Right atrium auricular region (tissue), 2 donors: Measurements from ENCODE around the gene RAPGEF2. TPM values are rescaled to one million over a fixed set of nuclear protein-coding genes. Genes with fewer than 3 reads are reported as not detected.
"Not testable (repeated sequence)": the region's sequence is repeated elsewhere in the genome, so short reads cannot be mapped to it uniquely, and the experiment has no call there.

ENCODE experiments used
- DNase-seq: peaks from one replicate; pipeline ENCODE4 v3.0.0-alpha.2; 2019; ENCODE audit warnings: low spot score
- H3K27ac ChIP-seq, 2 donors: fragments of 200-600 bp; sonication (generic); 1 replicate in 1 of 2; 2 replicates in 1 of 2; pipeline ENCODE4 v1.5.1; 2016 to 2019
- H3K27me3 ChIP-seq, 2 donors: fragments of 200-600 bp; sonication (generic); one replicate each; pipeline versions ENCODE4 v1.5.1 to v1.6.0; 2017 to 2019
- H3K36me3 ChIP-seq: fragments of 200-600 bp; sonication (generic); one replicate; pipeline ENCODE4 v1.5.1; 2016
- H3K4me1 ChIP-seq, 2 donors: fragments of 200-600 bp; sonication (generic); one replicate each; pipeline versions ENCODE4 v1.5.1 to v1.6.0; 2017 to 2019
- H3K4me3 ChIP-seq, 2 donors: fragments of 200-600 bp; sonication (generic); 1 replicate in 1 of 2; 2 replicates in 1 of 2; pipeline ENCODE4 v1.5.1; 2017 to 2019; ENCODE audit warnings: mild to moderate bottlenecking in 1 of 2, moderate library complexity in 1 of 2
- H3K9me3 ChIP-seq, 2 donors: fragments of 200-600 bp; sonication (generic); one replicate each; pipeline ENCODE4 v1.5.1; 2019
- CTCF ChIP-seq, 2 donors: fragments of 200-600 bp; sonication (generic); IDR thresholded peaks; one replicate each; pipeline ENCODE4 v1.5.1; 2019; ENCODE audit warnings: antibody characterized with exemption in 2 of 2
- total RNA-seq, 2 donors: library from RNA; depleted of rRNA; stranded (reverse); fragments of >200 nt; gene quantifications; one replicate each; pipeline ENCODE4 v1.1.0, GENCODE V29; 2016

RAPGEF2 gene
- total RNA-seq, 2 donors from 2014 or later = 49.8 to 51.5 TPM

DNA sequence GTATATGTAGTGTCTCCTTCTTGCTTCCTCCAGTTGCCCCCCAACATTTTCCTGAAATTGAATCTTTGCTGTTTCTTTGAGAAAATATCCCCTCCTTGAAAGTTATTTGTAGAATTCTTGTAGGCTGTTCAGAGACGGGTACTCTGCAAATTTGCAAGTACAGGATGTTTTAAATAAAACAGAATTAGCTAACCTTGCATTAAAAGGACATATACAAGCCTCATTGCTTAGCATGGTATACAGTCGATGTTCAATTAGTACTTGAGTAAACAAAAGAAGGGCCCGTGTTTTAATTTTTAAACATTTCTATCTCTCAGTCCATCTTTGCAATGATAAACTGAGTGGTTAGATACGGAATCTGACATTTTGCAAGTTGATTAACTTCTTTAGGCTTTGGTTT, 50.8 kb downstream of the RAPGEF2 start:
- H3K4me3 ChIP-seq = no peak overlapping the region
- no peaks in the 10 kb centered on the region for H3K36me3 ChIP-seq
- DNase-seq = no peak
- no peaks in the 10 kb centered on the region for H3K27me3 ChIP-seq
- H3K27ac ChIP-seq = no peak overlapping the region
- H3K4me1 ChIP-seq = peaks cover 0 to 24% of the 10 kb centered on the region in 2 donors
- H3K9me3 ChIP-seq = no peaks in the 10 kb centered on the region
- no peak for TF ChIP-seq CTCF (IDR thresholded peaks at IDR 0.05)

DNA sequence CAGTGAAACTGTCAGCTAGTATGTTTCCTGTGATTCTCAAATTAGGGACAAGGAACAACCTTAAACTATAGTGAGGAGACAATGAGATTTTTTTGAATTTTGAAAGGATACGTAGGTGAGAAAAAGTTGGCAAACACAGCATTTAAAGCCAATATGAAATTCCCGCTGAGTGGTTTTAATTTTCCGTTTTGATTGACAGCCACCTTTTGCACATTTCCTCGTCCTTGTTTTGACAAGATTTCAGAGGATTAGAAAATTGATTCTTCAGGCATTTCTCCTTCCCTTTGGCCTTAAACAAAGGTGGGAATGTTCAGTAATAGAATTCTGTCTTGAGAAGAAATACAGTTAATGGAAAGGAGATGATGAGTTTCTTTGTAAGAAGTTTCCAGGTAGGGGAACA, 52.2 kb downstream of the RAPGEF2 start:
- Histone ChIP-seq H3K27me3 (no peaks in the 10 kb centered on the region), H3K4me3 (no peak overlapping the region), H3K27ac (no peak overlapping the region)

GRCh38 chr4:159158083-159158617, 55.3 kb downstream of the RAPGEF2 start:
- H3K4me3 ChIP-seq = no peak overlapping the region
- H3K9me3 ChIP-seq = no peaks in the 10 kb centered on the region
- DNase-seq = no peak
- no peaks in the 10 kb centered on the region for H3K27me3 ChIP-seq
- H3K36me3 ChIP-seq = no peaks in the 10 kb centered on the region
- no peak overlapping the region for H3K27ac ChIP-seq
- TF ChIP-seq CTCF (IDR thresholded peaks at IDR 0.05) = no peak
- H3K4me1 ChIP-seq = peaks cover 0 to 31% of the 10 kb centered on the region in 2 donors

More for the DNA sequence above, 52.2 kb downstream of the RAPGEF2 start:
- no peaks in the 10 kb centered on the region for H3K36me3 ChIP-seq
- DNase-seq = no peak
- peaks cover 0 to 28% of the 10 kb centered on the region in 2 donors for H3K4me1 ChIP-seq
- TF ChIP-seq CTCF (IDR thresholded peaks at IDR 0.05) = no peak
- H3K9me3 ChIP-seq = no peaks in the 10 kb centered on the region

GRCh38 chr4:159158985-159159384, 56.1 kb downstream of the RAPGEF2 start:
- peaks cover 0 to 23% of the 10 kb centered on the region in 2 donors for H3K4me1 ChIP-seq

DNA sequence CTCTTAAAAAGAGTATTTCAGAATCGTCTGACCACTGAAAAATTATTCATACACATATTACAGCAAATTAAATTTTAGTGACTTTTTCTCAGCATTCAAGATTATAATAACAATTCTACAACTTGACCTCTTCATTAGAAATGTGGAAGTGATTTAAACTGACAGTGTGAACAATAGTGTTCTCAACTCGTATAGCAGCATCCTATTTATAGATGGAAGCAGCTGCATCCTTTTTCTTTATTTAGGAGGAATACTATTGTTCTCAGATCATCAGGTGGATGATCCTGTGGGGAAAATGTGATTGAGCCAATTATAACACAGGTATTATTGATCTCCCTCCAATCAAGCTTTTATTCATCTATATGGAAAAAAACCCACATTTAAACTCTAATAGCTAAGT, 56.7 kb downstream of the RAPGEF2 start:
- Histone ChIP-seq H3K9me3 (no peaks in the 10 kb centered on the region), H3K27ac (no peak overlapping the region), H3K4me3 (no peak overlapping the region), H3K27me3 (no peaks in the 10 kb centered on the region), H3K4me1 (peaks cover 0 to 27% of the 10 kb centered on the region in 2 donors), H3K36me3 (no peaks in the 10 kb centered on the region)
- DNase-seq = no peak
- TF ChIP-seq CTCF (IDR thresholded peaks at IDR 0.05) = no peak

More at GRCh38 chr4:159158985-159159384, 56.1 kb downstream of the RAPGEF2 start:
- H3K36me3 ChIP-seq = no peaks in the 10 kb centered on the region
- no peak for DNase-seq
- no peaks in the 10 kb centered on the region for H3K9me3 ChIP-seq
- no peak overlapping the region for H3K27ac ChIP-seq
- no peak for TF ChIP-seq CTCF (IDR thresholded peaks at IDR 0.05)
- no peak overlapping the region for H3K4me3 ChIP-seq
- no peaks in the 10 kb centered on the region for H3K27me3 ChIP-seq

DNA sequence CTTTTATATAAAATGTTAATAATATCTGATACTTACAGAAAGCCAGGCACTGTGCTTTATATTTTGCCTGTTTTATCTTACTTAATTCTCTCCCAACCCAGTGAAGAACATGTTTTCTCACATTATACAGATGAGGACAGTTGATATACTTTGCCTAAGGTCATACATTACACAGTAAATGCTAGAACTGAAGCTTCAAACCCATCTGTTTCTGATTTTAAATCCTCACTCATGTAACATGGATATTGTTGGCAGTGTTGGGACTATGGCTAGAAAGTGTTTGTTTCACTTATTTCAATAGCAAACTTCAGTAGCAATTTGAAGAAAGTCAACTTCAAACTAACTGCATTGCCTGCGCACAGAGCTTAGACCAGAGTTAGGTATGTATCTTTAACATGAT, 57.4 kb downstream of the RAPGEF2 start:
- Histone ChIP-seq H3K4me3 (no peak overlapping the region), H3K36me3 (no peaks in the 10 kb centered on the region), H3K27me3 (no peaks in the 10 kb centered on the region), H3K9me3 (no peaks in the 10 kb centered on the region), H3K27ac (no peak overlapping the region), H3K4me1 (peaks cover 0 to 30% of the 10 kb centered on the region in 2 donors)
- no peak for DNase-seq
- no peak for TF ChIP-seq CTCF (IDR thresholded peaks at IDR 0.05)

DNA sequence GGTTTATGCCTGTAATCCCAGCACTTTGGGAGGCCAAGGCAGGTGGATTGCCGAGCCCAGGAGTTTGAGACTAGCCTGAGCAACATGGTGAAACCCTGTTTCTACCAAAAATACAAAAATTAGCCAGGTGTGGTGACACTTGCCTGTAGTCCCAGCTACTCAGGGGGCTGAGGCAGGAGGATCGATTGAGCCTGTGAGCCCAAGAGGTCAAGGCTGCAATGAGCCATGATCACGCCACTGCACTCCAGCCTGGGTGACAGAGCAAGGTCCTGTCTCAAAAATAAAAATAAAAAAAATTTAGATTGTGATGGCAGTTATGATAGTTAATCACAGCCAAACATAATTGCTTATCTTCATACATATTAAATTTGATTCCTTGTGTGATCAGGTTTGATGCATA, 58.6 kb downstream of the RAPGEF2 start:
- not testable (repeated sequence) for H3K36me3 ChIP-seq, H3K27ac ChIP-seq, H3K4me3 ChIP-seq, H3K9me3 ChIP-seq, H3K27me3 ChIP-seq, DNase-seq
- peaks cover 0 to 30% of the 10 kb centered on the region in 2 donors for H3K4me1 ChIP-seq
